ENCODE results near the gene PTEN. TPM values are rescaled to one million over a fixed set of nuclear protein-coding genes. Genes with fewer than 3 reads are reported as not detected.

PTEN gene
- total RNA-seq, 1 donor from 2014 or later: 69.3 TPM

DNA sequence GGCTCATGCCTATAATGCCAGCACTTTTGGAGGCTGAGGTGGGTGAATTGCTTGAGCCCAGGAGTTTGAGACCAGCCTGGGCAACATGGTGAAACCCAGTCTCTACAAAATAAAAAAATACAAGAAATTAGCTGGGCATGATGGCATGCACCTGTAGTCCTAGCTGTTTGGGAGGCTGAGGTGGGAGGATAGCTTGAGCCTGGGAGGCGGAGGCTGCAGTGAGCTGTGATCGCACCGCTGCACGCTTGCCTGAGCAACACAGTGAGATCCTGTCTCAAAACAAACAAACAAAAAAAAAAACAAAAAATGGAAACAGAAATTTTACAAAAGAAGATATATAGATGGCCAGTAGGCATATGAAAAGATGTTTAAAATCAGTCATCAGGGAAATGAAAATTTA, 57.1 kb downstream of the PTEN start:
- no peaks in the 10 kb centered on the region for H3K9me3 Mint-ChIP-seq (ENCODE audit: unreplicated experiment)
- H3K27ac Mint-ChIP-seq (ENCODE audit: unreplicated experiment): no peak overlapping the region
- peaks cover 46% of the 10 kb centered on the region for H3K4me1 Mint-ChIP-seq (ENCODE audit: unreplicated experiment)
- H3K4me3 Mint-ChIP-seq (ENCODE audit: unreplicated experiment): no peak overlapping the region
- H3K27me3 Mint-ChIP-seq (ENCODE audit: unreplicated experiment): no peaks in the 10 kb centered on the region
- TF ChIP-seq, protein P1, sequence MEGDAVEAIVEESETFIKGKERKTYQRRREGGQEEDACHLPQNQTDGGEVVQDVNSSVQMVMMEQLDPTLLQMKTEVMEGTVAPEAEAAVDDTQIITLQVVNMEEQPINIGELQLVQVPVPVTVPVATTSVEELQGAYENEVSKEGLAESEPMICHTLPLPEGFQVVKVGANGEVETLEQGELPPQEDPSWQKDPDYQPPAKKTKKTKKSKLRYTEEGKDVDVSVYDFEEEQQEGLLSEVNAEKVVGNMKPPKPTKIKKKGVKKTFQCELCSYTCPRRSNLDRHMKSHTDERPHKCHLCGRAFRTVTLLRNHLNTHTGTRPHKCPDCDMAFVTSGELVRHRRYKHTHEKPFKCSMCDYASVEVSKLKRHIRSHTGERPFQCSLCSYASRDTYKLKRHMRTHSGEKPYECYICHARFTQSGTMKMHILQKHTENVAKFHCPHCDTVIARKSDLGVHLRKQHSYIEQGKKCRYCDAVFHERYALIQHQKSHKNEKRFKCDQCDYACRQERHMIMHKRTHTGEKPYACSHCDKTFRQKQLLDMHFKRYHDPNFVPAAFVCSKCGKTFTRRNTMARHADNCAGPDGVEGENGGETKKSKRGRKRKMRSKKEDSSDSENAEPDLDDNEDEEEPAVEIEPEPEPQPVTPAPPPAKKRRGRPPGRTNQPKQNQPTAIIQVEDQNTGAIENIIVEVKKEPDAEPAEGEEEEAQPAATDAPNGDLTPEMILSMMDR (IDR thresholded peaks at IDR 0.05): no peak
- peaks cover 26% of the 10 kb centered on the region for H3K36me3 Mint-ChIP-seq (ENCODE audit: unreplicated experiment)
- no peak for DNase-seq (ENCODE audit: extremely low spot score, unreplicated experiment)

- no peak for DNase-seq (ENCODE audit: extremely low spot score, unreplicated experiment)
- TF ChIP-seq, protein P1 (IDR thresholded peaks at IDR 0.05): no peak
- peaks cover 46% of the 10 kb centered on the region for H3K4me1 Mint-ChIP-seq (ENCODE audit: unreplicated experiment)
- H3K4me3 Mint-ChIP-seq (ENCODE audit: unreplicated experiment): no peak overlapping the region
- peaks cover 28% of the 10 kb centered on the region for H3K36me3 Mint-ChIP-seq (ENCODE audit: unreplicated experiment)
- H3K9me3 Mint-ChIP-seq (ENCODE audit: unreplicated experiment): no peaks in the 10 kb centered on the region
- no peaks in the 10 kb centered on the region for H3K27me3 Mint-ChIP-seq (ENCODE audit: unreplicated experiment)
- H3K27ac Mint-ChIP-seq (ENCODE audit: unreplicated experiment): no peak overlapping the region
Measured at GRCh38 chr10:87921931-87922688, 58.7 kb downstream of the PTEN start.

- H3K4me3 Mint-ChIP-seq (ENCODE audit: unreplicated experiment): no peak overlapping the region
- no peaks in the 10 kb centered on the region for H3K27me3 Mint-ChIP-seq (ENCODE audit: unreplicated experiment)
- no peak overlapping the region for H3K27ac Mint-ChIP-seq (ENCODE audit: unreplicated experiment)
- peaks cover 28% of the 10 kb centered on the region for H3K36me3 Mint-ChIP-seq (ENCODE audit: unreplicated experiment)
- TF ChIP-seq, protein P1 (IDR thresholded peaks at IDR 0.05): no peak
- H3K4me1 Mint-ChIP-seq (ENCODE audit: unreplicated experiment): peaks cover 52% of the 10 kb centered on the region
- H3K9me3 Mint-ChIP-seq (ENCODE audit: unreplicated experiment): no peaks in the 10 kb centered on the region
- no peak for DNase-seq (ENCODE audit: extremely low spot score, unreplicated experiment)
Measured at GRCh38 chr10:87923233-87923632, 59.8 kb downstream of the PTEN start.

- H3K4me1 Mint-ChIP-seq (ENCODE audit: unreplicated experiment): peaks cover 57% of the 10 kb centered on the region
- DNase-seq (ENCODE audit: extremely low spot score, unreplicated experiment): no peak
Measured at GRCh38 chr10:87925570-87925969, 62.1 kb downstream of the PTEN start.

DNA sequence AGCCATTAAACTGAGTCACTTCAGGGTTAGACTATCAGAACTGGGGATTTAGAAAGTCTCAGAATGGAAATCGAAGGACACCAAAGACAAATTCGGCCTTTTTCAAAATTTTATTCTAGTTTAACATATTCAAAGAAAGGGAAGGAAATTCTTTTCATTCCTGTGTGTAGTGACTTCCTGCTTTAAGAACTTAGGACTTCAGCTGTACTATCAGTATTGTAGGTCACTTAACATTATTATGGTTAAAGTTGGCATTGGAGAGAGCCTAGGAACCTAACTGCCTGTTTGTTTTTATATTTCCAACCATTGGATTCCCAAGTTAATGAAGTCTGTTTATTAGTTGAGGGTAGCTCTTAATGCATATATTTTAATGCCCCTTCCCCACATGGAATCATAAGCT, 63.7 kb downstream of the PTEN start:
- DNase-seq (ENCODE audit: extremely low spot score, unreplicated experiment): no peak
- peak overlapping the region; percentile 63 for H3K27ac Mint-ChIP-seq (ENCODE audit: unreplicated experiment)
- H3K4me1 Mint-ChIP-seq (ENCODE audit: unreplicated experiment): peaks cover 68% of the 10 kb centered on the region
- TF ChIP-seq, protein P1 (IDR thresholded peaks at IDR 0.05): no peak
- H3K9me3 Mint-ChIP-seq (ENCODE audit: unreplicated experiment): no peaks in the 10 kb centered on the region
- H3K36me3 Mint-ChIP-seq (ENCODE audit: unreplicated experiment): peaks cover 25% of the 10 kb centered on the region
- H3K27me3 Mint-ChIP-seq (ENCODE audit: unreplicated experiment): no peaks in the 10 kb centered on the region
- peak overlapping the region; percentile 18 for H3K4me3 Mint-ChIP-seq (ENCODE audit: unreplicated experiment)

More at GRCh38 chr10:87925570-87925969, 62.1 kb downstream of the PTEN start:
- Mint-ChIP-seq H3K27ac (ENCODE audit: unreplicated experiment) (no peak overlapping the region), H3K4me3 (ENCODE audit: unreplicated experiment) (no peak overlapping the region), H3K27me3 (ENCODE audit: unreplicated experiment) (no peaks in the 10 kb centered on the region), H3K9me3 (ENCODE audit: unreplicated experiment) (no peaks in the 10 kb centered on the region), H3K36me3 (ENCODE audit: unreplicated experiment) (peaks cover 25% of the 10 kb centered on the region)
- TF ChIP-seq, protein P1 (IDR thresholded peaks at IDR 0.05): no peak
